Measurements from ENCODE around the gene HS3ST5.

DNA sequence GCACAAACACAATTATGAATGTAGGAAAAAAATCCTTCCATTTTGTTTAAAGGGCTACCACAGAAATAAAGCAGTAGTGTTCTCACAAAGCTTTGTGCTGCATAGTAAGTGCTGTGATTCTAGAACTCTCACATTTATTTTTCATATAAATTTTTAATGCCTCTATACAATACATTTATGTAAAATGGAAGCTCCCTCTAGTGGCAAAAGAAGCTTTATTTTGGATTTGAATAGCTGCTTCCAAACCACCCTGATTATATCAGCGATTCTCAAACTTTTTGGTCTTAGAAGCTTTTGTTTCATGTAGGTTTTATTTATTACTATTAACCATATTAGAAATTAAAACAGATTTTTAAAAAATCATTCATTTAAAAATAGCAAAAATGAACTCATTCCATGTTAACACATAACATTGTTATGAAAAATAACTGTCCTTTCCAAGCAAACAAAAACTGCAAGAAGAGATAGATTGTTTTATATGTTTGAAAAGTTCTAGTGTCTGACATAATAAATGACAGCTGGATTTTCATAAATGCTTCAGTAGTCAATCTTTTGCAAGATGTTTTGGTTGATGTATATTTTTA is 38.4 kb downstream of the HS3ST5 start:
- no peak for TF ChIP-seq POLR2AphosphoS5 (IDR thresholded peaks at IDR 0.05; ENCODE audit: borderline replicate concordance, low read depth, low read length)
- TF ChIP-seq EZH2 (IDR thresholded peaks at IDR 0.05): no peak
- TF ChIP-seq FOXP2 (optimal IDR thresholded peaks at IDR 0.05; ENCODE audit: control extremely low read depth, extremely low read length, insufficient read depth): no peak
